ENCODE measurements around the gene BEGAIN.

DNA sequence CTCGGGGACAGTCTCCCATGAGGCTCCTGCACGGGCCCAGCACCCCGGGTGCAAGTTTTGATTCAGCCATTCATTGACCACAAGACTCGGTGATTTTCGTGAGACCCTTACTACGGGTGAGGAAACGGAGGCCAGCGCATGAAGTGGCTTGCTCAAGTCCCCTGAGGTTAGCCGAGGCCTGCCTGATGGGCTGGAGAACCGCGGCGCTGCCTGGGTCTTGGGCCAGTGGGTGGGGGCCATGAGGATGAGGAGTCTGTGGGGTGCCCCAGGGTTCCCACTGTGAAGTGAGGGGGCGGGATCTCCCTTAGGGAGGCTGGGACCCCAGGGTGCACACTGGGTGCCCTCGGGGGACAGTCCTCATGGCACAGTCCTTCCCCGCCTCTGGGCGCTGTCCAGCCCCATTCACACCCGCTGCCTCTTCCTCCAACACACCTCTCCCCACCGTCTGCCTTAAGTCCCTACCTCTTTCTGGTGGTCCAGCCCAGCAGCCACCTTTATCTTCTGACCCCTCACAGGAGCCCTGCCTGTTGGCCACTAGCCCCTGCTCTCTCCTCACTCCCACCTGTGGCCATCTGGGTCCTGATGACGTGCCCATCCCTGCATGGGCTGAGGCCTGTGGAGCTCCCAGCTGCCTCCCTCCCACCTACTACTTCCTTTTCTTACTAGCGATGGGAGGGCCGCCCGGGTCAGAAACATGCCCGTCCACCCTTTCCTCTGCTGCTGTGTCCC, 16.3 kb downstream of the BEGAIN start:
- TF ChIP-seq CTCF (IDR thresholded peaks at IDR 0.05; ENCODE audit: extremely low read depth in 1 of 2, insufficient read depth in 1 of 2, low read depth in 1 of 2, low read length in 2 of 2) = no peak
- TF ChIP-seq JUN (IDR thresholded peaks at IDR 0.05; ENCODE audit: borderline replicate concordance, insufficient read depth, insufficient read length, low read depth) = no peak
